ENCODE data around the gene G3BP1.

- TF ChIP-seq, protein P1, sequence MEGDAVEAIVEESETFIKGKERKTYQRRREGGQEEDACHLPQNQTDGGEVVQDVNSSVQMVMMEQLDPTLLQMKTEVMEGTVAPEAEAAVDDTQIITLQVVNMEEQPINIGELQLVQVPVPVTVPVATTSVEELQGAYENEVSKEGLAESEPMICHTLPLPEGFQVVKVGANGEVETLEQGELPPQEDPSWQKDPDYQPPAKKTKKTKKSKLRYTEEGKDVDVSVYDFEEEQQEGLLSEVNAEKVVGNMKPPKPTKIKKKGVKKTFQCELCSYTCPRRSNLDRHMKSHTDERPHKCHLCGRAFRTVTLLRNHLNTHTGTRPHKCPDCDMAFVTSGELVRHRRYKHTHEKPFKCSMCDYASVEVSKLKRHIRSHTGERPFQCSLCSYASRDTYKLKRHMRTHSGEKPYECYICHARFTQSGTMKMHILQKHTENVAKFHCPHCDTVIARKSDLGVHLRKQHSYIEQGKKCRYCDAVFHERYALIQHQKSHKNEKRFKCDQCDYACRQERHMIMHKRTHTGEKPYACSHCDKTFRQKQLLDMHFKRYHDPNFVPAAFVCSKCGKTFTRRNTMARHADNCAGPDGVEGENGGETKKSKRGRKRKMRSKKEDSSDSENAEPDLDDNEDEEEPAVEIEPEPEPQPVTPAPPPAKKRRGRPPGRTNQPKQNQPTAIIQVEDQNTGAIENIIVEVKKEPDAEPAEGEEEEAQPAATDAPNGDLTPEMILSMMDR (conservative IDR thresholded peaks at IDR 0.05; ENCODE audit: low read length) = no peak
- TF ChIP-seq EZH2phosphoT487 (IDR thresholded peaks at IDR 0.05; ENCODE audit: borderline replicate concordance, low read depth, low read length) = no peak
These were observed 57.6 kb downstream of the G3BP1 start for GRCh38 chr5:151829370-151829769.

Measured in OCI-LY7 (cell line).